ENCODE data around the gene ZP3. TPM values are rescaled to one million over a fixed set of nuclear protein-coding genes. Genes with fewer than 3 reads are reported as not detected.
"Not testable (repeated sequence)": the region's sequence is repeated elsewhere in the genome, so short reads cannot be mapped to it uniquely, and the experiment has no call there.

Gene ZP3
- total RNA-seq, 1 donor from 2014 or later = 3.4 TPM

DNA sequence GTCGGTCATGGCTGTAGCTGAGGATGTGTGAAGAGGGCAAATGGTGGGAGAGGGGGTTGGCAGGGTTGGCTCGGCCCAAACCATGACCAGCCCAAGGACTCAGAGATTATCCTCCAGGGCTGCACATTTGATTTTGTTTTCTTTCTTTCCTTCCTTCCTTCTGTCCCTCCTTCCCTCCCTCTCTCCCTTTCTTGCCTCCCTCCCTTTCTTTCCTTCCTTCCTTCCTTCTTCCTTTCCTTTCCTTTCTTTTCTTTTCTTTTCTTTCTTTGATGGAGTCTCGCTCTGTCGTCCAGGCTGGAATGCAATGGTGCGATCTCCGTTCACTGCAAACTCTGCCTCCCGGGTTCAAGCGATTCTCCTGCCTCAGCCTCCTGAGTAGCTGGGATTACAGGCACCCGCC lies 19.0 kb upstream of the ZP3 start:
- DNase-seq (ENCODE audit: low read depth) = no peak

- DNase-seq (ENCODE audit: low read depth) = no peak
Observed at GRCh38 chr7:76407718-76408117, 17.0 kb upstream of the ZP3 start.

- no peak for DNase-seq (ENCODE audit: low read depth)
Observed at GRCh38 chr7:76408121-76408560, 16.6 kb upstream of the ZP3 start.

GRCh38 chr7:76409537-76409936 lies 15.2 kb upstream of the ZP3 start, which contains the start of gene SSC4D:
Gene SSC4D (minus strand): TSS chr7:76409697. CDS start chr7:76404439, 5,258 bp downstream.
- DNase-seq (ENCODE audit: low read depth) = no peak

GRCh38 chr7:76411626-76412025 lies 13.1 kb upstream of the ZP3 start:
- no peak for DNase-seq (ENCODE audit: low read depth)

GRCh38 chr7:76412249-76412648 lies 12.5 kb upstream of the ZP3 start:
- DNase-seq (ENCODE audit: low read depth) = no peak

DNA sequence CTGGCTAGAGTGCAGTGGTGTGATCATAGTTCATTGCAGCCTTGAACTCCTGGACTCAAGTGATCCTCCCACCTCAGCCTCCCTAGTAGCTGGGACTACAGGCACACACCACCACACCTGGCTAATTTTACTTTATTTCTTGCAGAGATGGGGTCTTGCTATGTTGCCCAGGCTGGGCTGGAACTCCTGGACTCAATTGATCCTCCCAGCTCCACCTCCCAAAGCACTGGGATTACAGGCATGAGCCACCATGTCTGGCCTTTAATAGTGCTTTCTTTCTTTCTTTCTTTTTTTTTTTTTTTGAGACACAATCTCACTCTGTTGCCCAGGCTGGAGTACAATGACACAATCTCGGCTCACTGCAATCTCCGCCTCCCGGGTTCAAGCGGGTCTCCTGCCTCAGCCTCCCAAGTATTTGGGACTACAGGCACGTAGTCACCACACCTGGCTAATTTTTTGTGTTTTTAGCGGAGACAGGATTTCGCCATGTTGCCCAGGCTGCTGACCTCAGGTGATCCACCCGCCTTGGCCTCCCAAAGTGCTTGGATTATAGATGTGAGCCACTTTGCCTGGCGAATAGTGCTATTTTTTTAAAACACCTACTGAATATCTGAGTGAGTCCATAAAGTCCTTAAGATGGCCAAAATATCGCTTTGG lies 7.0 kb upstream of the ZP3 start:
- DNase-seq (ENCODE audit: low read depth) = not testable (repeated sequence)

GRCh38 chr7:76421097-76421496 lies 3.7 kb upstream of the ZP3 start:
- DNase-seq (ENCODE audit: low read depth) = peak; percentile 99

GRCh38 chr7:76423666-76424412 lies 911 bp upstream of the ZP3 start:
- DNase-seq (ENCODE audit: low read depth) = peak; percentile 11

GRCh38 chr7:76425156-76425555 lies 406 bp downstream of the ZP3 start:
- no peak for DNase-seq (ENCODE audit: low read depth)

GRCh38 chr7:76425558-76425957 lies 808 bp downstream of the ZP3 start:
- not testable (repeated sequence) for DNase-seq (ENCODE audit: low read depth)

- no peak for DNase-seq (ENCODE audit: low read depth)
Observed at GRCh38 chr7:76426246-76426645, 1.5 kb downstream of the ZP3 start.

DNA sequence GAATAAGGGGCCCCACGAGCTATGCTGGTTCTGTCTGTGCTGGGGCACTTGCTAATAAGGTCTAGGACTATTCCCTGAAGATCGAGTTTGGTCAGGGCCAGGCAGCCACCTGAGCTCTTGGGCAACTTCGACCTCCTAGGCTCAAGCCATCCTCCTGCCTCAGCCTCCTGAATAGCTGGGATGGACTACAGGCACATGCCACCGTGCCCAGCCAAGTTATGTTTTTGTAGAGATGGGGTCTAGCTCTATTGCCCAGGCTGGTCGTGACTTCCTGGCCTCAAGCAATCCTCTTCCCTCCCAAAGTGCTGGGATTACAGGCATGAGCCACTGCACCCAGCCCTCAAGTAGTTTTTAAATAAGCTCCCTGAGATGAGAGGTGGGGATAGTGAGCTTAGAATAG lies 2.9 kb downstream of the ZP3 start:
- no peak for DNase-seq (ENCODE audit: low read depth)

DNA sequence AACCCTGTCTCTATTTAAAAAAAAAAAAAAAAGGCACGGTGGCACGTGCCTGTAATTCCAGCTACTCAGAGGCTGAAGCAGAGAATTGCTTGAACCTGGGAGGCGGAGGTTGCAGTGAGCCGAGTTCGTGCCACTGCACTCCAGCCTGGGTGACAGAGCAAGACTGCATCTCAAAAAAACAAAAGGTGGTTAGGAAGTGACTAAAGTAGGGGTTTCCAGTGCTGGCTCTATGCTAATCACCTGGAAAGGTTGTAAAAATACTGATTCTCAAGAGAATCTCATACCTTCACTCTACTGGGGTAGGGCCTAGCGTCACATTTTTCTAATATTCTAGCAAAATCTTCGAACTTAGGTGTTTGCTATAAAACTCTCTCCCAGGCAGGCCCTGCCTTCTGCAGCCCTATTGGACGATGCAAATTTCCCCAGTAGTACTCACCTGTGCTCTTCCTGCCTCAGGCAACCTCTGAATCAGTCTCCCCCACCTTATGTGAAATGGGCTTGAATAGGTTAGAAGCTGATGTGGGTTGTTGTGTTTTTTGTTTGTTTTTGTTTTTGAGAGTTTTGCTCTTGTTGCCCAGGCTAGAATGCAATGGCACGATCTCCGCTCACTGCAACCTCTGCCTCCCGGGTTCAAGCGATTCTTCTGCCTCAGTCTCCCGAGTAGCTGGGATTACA lies 3.5 kb downstream of the ZP3 start:
- no peak for DNase-seq (ENCODE audit: low read depth)

GRCh38 chr7:76428868-76429805 lies 4.4 kb downstream of the ZP3 start:
- DNase-seq (ENCODE audit: low read depth) = no peak

DNA sequence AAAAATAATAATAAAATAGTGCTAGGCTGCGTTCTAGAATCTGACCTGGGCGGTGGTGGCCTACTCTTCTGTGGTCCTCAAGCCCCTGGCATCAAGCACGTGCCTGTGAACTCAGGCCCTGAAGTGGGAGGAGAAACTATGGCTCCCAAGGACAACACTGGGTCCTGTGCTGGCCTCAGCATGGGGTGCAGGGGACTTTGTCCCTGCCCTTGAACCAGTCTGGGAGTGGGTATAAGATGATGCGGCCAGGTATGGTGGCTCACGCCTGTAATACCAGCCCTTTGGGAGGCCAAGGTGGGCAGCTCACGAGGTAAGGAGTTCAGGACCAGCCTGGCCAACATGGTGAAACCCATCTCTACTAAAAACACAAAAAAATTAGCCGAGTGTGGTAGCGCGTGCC lies 5.5 kb downstream of the ZP3 start:
- DNase-seq (ENCODE audit: low read depth) = no peak

- DNase-seq (ENCODE audit: low read depth) = no peak
Observed at GRCh38 chr7:76430836-76431235, 6.1 kb downstream of the ZP3 start.

GRCh38 chr7:76437873-76438272 lies 13.1 kb downstream of the ZP3 start:
- DNase-seq (ENCODE audit: low read depth) = peak; percentile 89

DNA sequence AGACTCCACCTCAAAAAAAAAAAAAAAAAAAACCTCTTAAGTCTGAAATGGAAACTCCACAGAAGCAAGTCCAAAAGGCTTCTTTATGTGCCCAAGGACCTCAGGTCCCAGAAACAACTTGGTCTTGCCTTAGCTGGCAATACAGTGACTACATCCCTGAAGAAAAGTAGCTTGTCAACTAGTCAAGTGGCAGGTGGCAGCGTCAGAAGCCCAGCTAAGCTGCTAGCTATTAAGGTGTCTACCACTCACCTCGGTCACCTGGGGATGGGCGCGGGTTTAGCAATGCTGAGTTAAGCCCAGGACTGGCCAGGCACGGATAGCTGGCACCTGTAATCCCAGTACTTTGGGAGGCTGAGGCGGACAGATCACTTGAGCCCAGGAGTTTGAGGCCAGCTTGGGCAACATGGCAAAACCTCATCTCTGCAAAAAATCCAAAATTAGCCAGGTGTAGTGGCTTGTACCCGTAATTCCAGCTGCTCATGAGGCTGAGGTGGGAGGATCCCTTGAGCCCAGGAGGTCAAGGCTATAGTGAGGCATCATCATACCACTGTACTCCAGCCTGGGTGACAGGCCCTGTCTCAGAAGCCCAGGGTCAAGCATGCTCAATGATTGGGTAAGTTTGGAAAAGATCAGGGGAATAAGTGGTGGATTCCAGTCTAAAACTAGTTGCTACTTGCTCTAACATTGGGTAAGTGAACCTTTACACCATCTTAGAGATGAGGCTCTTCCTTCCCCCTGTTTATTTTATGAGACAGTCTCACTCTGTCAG lies 14.6 kb downstream of the ZP3 start:
- not testable (repeated sequence) for DNase-seq (ENCODE audit: low read depth)

- not testable (repeated sequence) for DNase-seq (ENCODE audit: low read depth)
Observed at GRCh38 chr7:76440404-76440803, 15.7 kb downstream of the ZP3 start.

DNA sequence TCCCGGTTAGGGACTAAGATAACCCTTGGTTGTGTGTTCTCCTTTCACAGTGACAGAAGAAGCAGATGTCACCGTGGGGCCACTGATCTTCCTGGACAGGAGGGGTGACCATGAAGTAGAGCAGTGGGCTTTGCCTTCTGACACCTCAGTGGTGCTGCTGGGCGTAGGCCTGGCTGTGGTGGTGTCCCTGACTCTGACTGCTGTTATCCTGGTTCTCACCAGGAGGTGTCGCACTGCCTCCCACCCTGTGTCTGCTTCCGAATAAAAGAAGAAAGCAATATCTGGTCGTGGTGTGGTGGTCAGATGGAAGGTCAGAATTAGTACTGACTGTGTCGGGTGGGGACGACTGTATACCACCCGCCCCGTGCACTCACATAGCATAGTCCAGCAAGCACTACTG lies 17.0 kb downstream of the ZP3 start:
- DNase-seq (ENCODE audit: low read depth) = not testable (repeated sequence)
